Measurements from ENCODE around the gene ARHGEF11. TPM values are rescaled to one million over a fixed set of nuclear protein-coding genes. Genes with fewer than 3 reads are reported as not detected.

Gene ARHGEF11
- polyA plus RNA-seq, 1 donor (not counting 4 experiments of a cell fraction or from before 2014, with no cell fraction given), result 8.0 TPM

- Histone ChIP-seq H3K9ac (ENCODE audit: control insufficient read depth, extremely low read depth, insufficient read depth, low read length) (no peak overlapping the region), H4K20me1 (ENCODE audit: control insufficient read depth, extremely low read depth, insufficient read depth, low read length) (no peaks in the 10 kb centered on the region), H2AFZ (ENCODE audit: control insufficient read depth, low read length) (no peak overlapping the region), H3K27ac (ENCODE audit: control insufficient read depth, insufficient read depth, low read length) (no peak overlapping the region), H3K27me3 (ENCODE audit: control insufficient read depth, extremely low read depth, insufficient read depth, low read length) (no peaks in the 10 kb centered on the region), H3K4me2 (ENCODE audit: control insufficient read depth, extremely low read depth, insufficient read depth, low read depth, low read length) (peak overlapping the region; percentile 97), H3K79me2 (ENCODE audit: control insufficient read depth, insufficient read depth, low read length) (peaks cover 28% of the 10 kb centered on the region), H3K9me3 (ENCODE audit: control insufficient read depth, low read depth, low read length) (no peaks in the 10 kb centered on the region), H3K9me1 (ENCODE audit: control insufficient read depth, extremely low read depth, insufficient read depth, low read length) (peaks cover 5% of the 10 kb centered on the region), H3K4me3 (ENCODE audit: control insufficient read depth in 2 of 3, extremely low read depth in 1 of 3, insufficient read depth in 2 of 3, low read depth in 1 of 3, low read length in 3 of 3) (no peak overlapping the region), H3K36me3 (ENCODE audit: control insufficient read depth in 2 of 2, extremely low read depth in 1 of 2, insufficient read depth in 2 of 2, low read length in 2 of 2) (peaks cover 0 to 2% of the 10 kb centered on the region in 2 experiments), H3K4me1 (ENCODE audit: control insufficient read depth, extremely low read depth, insufficient read depth, low read length) (peaks cover 21% of the 10 kb centered on the region)
- dilution Hi-C loops (cut with MboI; ENCODE audit: extremely low pct_ligation_motif_present, low sequenced_read_pairs), result no loop called here
- no peak for DNase-seq (ENCODE audit: low read depth, low spot score)
- no peak for FAIRE-seq
- TF ChIP-seq CTCF (optimal IDR thresholded peaks at IDR 0.05 in 1 of 3, IDR thresholded peaks at IDR 0.05 in 1 of 3, conservative IDR thresholded peaks at IDR 0.05 in 1 of 3; ENCODE audit: extremely low read depth in 1 of 3, insufficient read depth in 2 of 3, low read length in 3 of 3), result no peak
- TF ChIP-seq EZH2 (IDR thresholded peaks at IDR 0.05; ENCODE audit: low read length), result no peak
Observed at GRCh38 chr1:157042846-157043245, 2.7 kb downstream of the ARHGEF11 start.

GRCh38 chr1:157040802-157041201 lies 4.7 kb downstream of the ARHGEF11 start:
- no peak overlapping the region for H3K9ac ChIP-seq (ENCODE audit: control insufficient read depth, extremely low read depth, insufficient read depth, low read length)
- H3K27ac ChIP-seq (ENCODE audit: control insufficient read depth, insufficient read depth, low read length), result no peak overlapping the region
- no peak overlapping the region for H3K4me3 ChIP-seq (ENCODE audit: control insufficient read depth in 2 of 3, extremely low read depth in 1 of 3, insufficient read depth in 2 of 3, low read depth in 1 of 3, low read length in 3 of 3)
- peaks cover 28% of the 10 kb centered on the region for H3K79me2 ChIP-seq (ENCODE audit: control insufficient read depth, insufficient read depth, low read length)
- no peaks in the 10 kb centered on the region for H4K20me1 ChIP-seq (ENCODE audit: control insufficient read depth, extremely low read depth, insufficient read depth, low read length)
- peaks cover 0 to 2% of the 10 kb centered on the region in 2 experiments for H3K36me3 ChIP-seq (ENCODE audit: control insufficient read depth in 2 of 2, extremely low read depth in 1 of 2, insufficient read depth in 2 of 2, low read length in 2 of 2)
- TF ChIP-seq EZH2 (IDR thresholded peaks at IDR 0.05; ENCODE audit: low read length), result no peak
- TF ChIP-seq CTCF (optimal IDR thresholded peaks at IDR 0.05 in 1 of 3, IDR thresholded peaks at IDR 0.05 in 1 of 3, conservative IDR thresholded peaks at IDR 0.05 in 1 of 3; ENCODE audit: extremely low read depth in 1 of 3, insufficient read depth in 2 of 3, low read length in 3 of 3), result no peak
- no peak overlapping the region for H3K4me2 ChIP-seq (ENCODE audit: control insufficient read depth, extremely low read depth, insufficient read depth, low read depth, low read length)
- DNase-seq (ENCODE audit: low read depth, low spot score) (no peak), FAIRE-seq (no peak)
- H2AFZ ChIP-seq (ENCODE audit: control insufficient read depth, low read length), result no peak overlapping the region
- dilution Hi-C loops (cut with MboI; ENCODE audit: extremely low pct_ligation_motif_present, low sequenced_read_pairs), result no loop called here
- peaks cover 5% of the 10 kb centered on the region for H3K9me1 ChIP-seq (ENCODE audit: control insufficient read depth, extremely low read depth, insufficient read depth, low read length)
- H3K27me3 ChIP-seq (ENCODE audit: control insufficient read depth, extremely low read depth, insufficient read depth, low read length), result no peaks in the 10 kb centered on the region
- no peaks in the 10 kb centered on the region for H3K9me3 ChIP-seq (ENCODE audit: control insufficient read depth, low read depth, low read length)
- H3K4me1 ChIP-seq (ENCODE audit: control insufficient read depth, extremely low read depth, insufficient read depth, low read length), result peaks cover 21% of the 10 kb centered on the region
